SH-SY5Y (cell line): Measurements from ENCODE around the gene CLDN20.

Experiments
- GATA2 ChIP-seq: IDR thresholded peaks from 2 replicates; pipeline ENCODE4 v1.6.1; 2011; ENCODE audit warnings: mild to moderate bottlenecking, low read depth, low read length
- GATA3 ChIP-seq: IDR thresholded peaks from 2 replicates; pipeline ENCODE4 v1.6.1; 2011; ENCODE audit warnings: low read depth, mild to moderate bottlenecking, low read length, moderate library complexity

DNA sequence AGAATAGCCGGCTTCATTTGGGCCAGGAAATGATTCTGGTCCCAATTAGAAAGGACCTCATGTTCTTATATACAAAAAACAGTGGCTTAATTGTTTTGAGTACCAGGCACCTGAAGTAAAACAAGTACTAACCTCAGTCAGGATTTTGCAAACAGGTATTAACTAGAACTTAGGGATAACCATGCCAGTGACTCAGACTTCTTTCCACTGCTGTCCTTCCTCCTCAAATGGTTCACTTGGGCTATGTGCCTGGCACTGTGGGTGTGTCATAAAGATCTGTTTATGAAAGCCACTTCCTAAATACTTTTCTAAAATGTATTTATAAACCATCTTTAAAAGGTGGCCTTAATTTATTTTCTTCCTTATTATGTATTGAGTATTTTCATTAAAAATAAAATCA is 10.7 kb downstream of the CLDN20 start:
- no peak for TF ChIP-seq GATA3
- TF ChIP-seq GATA2: no peak
